ENCODE measurements around the gene UNK.

DNA sequence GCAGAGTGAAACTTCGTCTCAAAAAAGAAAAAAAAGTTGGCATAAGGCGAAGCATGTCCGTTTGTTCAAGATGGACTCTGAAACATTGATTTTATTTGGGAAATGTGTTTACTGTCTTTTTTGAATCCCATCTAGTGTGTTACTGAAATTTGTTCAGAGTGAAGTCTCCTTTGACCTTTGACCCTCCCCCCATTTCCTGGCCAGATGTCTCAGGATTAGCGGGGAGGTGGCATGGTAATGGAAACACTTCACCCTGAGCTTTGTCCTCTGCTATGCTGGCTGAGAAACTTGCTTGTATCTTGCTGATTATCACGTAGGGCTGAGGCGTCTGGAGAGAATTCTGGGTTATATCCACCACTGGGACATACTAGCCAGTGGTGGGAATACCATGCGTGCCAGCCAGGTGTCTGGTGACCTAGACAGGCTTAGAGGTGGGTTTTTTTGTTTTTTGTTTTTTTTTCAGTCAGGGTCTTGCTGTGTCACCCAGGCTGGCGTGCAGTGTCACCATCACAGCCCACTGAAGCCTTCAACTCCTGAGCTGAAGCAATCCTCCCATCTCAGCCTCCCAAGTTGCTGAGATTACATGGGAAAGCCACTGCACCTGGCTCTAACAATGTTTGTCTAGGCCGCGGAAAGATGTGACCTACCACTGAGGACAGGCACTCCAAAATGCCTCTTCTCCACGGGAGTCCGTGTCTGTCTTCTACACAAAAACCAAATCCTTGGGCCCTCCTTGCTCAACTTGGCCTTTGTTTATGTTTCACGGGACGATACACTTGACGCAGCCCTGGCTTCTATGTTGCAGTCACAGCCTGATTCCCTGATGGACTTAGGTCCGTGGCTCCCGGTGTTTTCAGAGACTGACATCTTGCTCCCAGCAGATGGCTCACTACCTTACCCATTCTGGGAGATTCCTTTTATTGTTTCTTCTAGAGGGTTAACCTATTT lies 13.0 kb upstream of the UNK start:
- TF ChIP-seq SIN3A (IDR thresholded peaks at IDR 0.05; ENCODE audit: borderline replicate concordance in 2 of 2, control insufficient read depth in 1 of 2, low read depth in 2 of 2, low read length in 2 of 2) (no peak), MTA1 (IDR thresholded peaks at IDR 0.05; ENCODE audit: borderline replicate concordance) (no peak), EP300 (IDR thresholded peaks at IDR 0.05; ENCODE audit: low read length) (no peak), HNRNPL (IDR thresholded peaks at IDR 0.05; ENCODE audit: low read depth, low read length) (no peak), POLR2A (conservative IDR thresholded peaks at IDR 0.05) (no peak), TBP (optimal IDR thresholded peaks at IDR 0.05; ENCODE audit: low read depth, low read length) (no peak), ILK (tag; IDR thresholded peaks at IDR 0.05; ENCODE audit: borderline replicate concordance, low read depth) (no peak), U2AF2 (optimal IDR thresholded peaks at IDR 0.05; ENCODE audit: low read depth, low read length) (no peak)
- TF ChIP-seq, protein P1, sequence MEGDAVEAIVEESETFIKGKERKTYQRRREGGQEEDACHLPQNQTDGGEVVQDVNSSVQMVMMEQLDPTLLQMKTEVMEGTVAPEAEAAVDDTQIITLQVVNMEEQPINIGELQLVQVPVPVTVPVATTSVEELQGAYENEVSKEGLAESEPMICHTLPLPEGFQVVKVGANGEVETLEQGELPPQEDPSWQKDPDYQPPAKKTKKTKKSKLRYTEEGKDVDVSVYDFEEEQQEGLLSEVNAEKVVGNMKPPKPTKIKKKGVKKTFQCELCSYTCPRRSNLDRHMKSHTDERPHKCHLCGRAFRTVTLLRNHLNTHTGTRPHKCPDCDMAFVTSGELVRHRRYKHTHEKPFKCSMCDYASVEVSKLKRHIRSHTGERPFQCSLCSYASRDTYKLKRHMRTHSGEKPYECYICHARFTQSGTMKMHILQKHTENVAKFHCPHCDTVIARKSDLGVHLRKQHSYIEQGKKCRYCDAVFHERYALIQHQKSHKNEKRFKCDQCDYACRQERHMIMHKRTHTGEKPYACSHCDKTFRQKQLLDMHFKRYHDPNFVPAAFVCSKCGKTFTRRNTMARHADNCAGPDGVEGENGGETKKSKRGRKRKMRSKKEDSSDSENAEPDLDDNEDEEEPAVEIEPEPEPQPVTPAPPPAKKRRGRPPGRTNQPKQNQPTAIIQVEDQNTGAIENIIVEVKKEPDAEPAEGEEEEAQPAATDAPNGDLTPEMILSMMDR (IDR thresholded peaks at IDR 0.05 in 2 of 3, conservative IDR thresholded peaks at IDR 0.05 in 1 of 3; ENCODE audit: insufficient read depth in 2 of 3, low read depth in 1 of 3, low read length in 3 of 3) = peak in 1 of 3 experiments; percentile 36; a peak in 2 of 6 replicates
- TF ChIP-seq, protein P2, sequence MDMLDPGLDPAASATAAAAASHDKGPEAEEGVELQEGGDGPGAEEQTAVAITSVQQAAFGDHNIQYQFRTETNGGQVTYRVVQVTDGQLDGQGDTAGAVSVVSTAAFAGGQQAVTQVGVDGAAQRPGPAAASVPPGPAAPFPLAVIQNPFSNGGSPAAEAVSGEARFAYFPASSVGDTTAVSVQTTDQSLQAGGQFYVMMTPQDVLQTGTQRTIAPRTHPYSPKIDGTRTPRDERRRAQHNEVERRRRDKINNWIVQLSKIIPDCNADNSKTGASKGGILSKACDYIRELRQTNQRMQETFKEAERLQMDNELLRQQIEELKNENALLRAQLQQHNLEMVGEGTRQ (CRISPR knock-in tag; IDR thresholded peaks at IDR 0.05) = no peak
- TF ChIP-seq, protein P3, sequence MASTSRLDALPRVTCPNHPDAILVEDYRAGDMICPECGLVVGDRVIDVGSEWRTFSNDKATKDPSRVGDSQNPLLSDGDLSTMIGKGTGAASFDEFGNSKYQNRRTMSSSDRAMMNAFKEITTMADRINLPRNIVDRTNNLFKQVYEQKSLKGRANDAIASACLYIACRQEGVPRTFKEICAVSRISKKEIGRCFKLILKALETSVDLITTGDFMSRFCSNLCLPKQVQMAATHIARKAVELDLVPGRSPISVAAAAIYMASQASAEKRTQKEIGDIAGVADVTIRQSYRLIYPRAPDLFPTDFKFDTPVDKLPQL (IDR thresholded peaks at IDR 0.05; ENCODE audit: extremely low read depth, insufficient read length) = no peak
